GM20000 (cell line): ENCODE results near the gene SLC23A2.

Experiments
- DNase-seq: peaks from one replicate; pipeline ENCODE4 v3.0.0; 2012; ENCODE audit warnings: low spot score
- TF ChIP-seq, protein P1 (sequence below): IDR thresholded peaks from 2 replicates; pipeline ENCODE4 v1.5.1; 2012; ENCODE audit warnings: mild to moderate bottlenecking, control low read depth; ENCODE audit errors: extremely low read depth, missing control alignments

Gene SLC23A2

DNA sequence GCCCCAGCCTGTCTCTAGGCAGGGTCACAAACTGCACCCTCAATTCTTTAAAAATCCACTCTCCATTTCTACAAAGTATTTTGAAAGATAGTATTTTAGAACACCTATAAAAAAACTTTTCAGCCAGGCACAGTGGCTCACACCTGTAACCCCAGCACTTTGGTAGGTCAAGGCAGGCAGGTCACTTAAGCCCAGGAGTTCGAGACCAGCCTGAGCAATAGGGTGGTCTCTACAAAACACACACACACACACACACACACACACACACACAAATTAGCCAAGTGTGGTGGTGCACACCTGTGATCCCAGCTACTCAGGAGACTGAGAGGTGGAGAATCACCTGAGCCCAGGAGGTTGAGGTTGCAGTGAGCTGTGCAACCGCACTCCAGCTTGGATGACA lies 30.2 kb downstream of the SLC23A2 start:
- DNase-seq: no peak
- TF ChIP-seq, protein P1, sequence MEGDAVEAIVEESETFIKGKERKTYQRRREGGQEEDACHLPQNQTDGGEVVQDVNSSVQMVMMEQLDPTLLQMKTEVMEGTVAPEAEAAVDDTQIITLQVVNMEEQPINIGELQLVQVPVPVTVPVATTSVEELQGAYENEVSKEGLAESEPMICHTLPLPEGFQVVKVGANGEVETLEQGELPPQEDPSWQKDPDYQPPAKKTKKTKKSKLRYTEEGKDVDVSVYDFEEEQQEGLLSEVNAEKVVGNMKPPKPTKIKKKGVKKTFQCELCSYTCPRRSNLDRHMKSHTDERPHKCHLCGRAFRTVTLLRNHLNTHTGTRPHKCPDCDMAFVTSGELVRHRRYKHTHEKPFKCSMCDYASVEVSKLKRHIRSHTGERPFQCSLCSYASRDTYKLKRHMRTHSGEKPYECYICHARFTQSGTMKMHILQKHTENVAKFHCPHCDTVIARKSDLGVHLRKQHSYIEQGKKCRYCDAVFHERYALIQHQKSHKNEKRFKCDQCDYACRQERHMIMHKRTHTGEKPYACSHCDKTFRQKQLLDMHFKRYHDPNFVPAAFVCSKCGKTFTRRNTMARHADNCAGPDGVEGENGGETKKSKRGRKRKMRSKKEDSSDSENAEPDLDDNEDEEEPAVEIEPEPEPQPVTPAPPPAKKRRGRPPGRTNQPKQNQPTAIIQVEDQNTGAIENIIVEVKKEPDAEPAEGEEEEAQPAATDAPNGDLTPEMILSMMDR: no peak

DNA sequence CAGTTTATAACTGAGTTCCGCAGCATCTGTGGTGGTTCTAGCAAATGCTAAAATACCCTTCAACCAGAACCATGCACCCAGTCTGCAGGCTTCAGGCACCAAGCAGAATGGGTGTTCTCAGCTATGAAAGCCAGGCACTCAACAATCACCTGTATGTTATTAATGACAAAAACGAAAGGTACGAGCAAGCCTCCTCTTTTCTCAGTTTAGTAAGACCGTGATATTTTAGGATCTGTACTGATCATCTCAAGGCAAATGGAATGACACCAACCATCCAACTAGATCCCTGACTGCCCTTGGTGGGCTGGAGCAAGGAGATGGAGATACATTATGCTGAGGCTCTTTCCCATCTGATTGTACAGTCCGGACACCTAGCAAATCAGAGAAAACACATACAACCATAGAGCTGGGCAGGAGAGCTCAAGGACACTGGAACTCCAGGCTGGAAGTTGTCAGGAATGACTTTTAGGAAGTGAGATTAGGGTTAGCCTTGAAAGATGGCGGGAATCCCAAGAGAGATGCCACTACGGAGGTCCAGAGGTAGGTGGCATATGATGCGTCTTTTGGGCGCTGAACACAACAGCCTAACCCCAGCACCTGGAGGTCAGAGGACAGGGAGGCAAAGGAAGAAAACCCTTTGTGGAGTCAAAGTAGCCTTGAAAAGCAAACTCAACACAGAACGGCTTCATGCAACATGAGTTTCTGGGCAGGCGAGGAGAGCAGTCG lies 33.4 kb downstream of the SLC23A2 start:
- TF ChIP-seq, protein P1: no peak
- DNase-seq: no peak

DNA sequence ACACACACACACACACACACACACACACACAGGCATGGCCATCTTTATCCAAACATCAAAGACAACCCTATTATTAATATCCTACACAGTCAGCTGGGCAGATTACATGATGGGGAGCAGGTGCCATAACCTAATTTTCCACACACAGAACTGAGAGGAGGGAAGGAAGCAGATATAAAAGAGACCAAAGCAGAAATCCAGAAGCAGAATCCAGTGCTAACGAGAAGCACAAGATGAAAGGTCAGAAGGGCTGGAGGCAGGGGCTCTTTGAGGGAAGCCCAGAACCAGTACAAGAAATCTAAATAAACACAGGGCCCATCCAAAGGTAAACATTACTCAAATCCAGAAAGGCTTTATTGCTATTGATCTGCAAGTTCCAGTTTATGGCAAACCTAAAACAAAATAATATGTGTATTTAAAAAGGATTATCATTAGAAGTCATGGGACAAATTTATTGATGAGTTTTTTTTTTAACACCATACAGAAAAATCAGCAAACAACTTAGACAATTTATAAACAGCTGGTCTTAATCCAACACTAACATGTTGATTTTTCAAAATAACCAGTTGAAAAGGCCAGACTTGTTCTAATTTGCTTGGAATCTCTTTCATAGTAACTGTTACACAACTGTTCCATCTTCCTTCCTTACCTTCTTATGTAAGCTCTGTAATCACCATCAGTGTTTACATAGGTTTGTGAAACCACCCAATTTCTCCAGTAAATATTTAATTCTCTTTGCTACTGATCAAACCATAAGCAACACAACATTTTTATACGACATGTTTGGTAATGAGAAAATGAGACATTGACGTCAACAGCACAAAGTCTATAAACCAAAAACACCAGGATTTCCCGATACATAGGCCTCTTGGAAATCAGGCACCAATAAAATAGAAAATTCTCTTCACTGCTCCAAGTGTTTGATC lies 34.2 kb downstream of the SLC23A2 start:
- DNase-seq: no peak
- TF ChIP-seq, protein P1: no peak

DNA sequence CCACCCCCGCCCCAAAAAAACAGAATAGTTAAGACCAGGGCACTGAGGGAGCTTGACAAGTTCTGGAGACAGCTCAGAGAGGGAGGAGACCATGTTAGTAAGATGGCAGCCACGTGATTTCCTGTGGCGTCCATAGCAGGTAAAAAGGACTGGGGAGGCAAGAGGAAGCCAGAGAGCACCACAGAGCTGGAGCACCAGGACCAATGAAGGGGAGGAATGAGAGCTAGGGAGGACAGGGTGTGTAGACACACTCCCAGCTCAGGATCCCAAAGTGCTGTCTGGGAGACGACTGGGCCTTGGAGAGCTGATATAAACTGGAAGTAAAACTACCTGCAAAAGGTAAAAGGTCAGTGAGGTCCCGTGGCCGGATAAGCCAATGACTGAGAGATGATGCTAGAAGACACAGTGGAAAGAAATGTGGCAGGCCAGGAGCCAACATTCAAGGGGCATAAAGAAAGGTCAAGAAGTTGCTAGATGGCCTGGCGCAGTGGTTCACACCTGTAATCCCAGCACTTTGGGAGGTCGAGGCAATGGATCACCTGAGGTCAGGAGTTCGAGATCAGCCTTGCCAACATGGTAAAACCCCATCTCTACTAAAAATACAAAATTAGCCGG lies 39.0 kb downstream of the SLC23A2 start:
- DNase-seq: no peak
- TF ChIP-seq, protein P1: no peak

DNA sequence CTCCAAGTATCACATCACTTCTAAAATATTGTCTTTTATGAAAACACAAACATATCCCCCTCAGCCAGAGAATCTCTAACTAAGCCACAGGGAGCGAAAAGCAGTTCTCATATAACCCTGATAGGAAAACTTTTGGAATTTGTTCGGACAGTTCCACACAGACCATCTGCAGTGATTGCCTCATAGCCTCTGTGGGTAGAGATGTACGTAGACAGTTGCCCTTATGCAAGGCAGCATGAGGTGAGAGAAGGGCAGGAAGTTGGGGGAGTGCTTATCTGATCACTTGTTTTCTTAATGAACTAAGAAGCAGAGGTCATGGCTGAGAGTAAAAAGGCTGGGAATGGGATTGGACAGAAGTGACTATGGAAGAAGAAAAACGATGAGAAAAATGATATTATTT lies 39.6 kb downstream of the SLC23A2 start:
- no peak for DNase-seq
- TF ChIP-seq, protein P1: no peak

DNA sequence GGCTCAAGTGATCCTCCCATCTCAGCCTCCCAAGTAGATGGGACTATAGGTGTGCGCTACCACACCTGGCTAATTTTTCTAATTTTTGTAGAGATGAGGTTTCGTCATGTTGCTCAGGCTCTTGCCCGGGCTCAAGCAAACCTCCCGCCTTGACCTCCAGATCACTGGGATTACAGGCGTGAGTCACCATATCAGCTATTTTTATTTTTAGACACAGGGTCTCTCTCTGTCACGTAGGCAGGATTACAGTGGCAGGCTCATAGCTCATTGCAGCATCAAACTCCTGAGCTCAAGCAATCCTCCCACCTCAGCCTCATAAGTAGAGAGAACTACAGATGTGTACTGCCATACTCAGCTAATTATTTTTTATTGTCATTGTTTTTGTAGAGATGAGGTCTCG lies 41.7 kb downstream of the SLC23A2 start:
- TF ChIP-seq, protein P1: no peak
- no peak for DNase-seq

DNA sequence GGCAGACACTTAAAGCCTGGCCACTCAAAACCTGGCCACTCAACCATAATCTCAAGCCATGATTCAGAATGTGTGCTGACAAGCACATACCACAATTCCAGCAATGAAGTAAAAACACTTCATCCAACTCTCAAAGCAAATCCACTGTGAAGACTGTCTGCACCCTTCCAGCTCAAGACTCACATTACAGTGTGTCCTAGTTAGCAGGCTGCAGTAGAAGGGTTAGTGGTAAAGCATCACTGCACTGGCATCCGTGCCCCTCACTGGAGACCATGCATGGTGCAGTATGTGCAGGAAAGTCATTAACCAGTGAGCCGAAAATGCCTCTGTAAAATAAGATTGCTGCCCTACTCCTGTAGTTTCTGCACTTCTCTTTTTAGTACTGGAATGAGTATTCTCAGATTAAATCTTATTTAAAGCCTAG lies 43.4 kb downstream of the SLC23A2 start:
- no peak for DNase-seq
- TF ChIP-seq, protein P1: no peak
